Choroid plexus epithelial cell (primary cell): ENCODE measurements around the gene TXNRD2.
A peak's percentile ranks its signal among the peaks of the same experiment; 100 is the strongest.

ENCODE experiments used
- DNase-seq: peaks from one replicate; pipeline ENCODE4 v3.0.0-alpha.2; 2010; ENCODE audit warnings: low read depth
- H3K4me3 ChIP-seq: 2 replicates; pipeline ENCODE4 v1.5.1; 2011; ENCODE audit warnings: low read depth, mild to moderate bottlenecking, control low read depth, low read length, moderate library complexity
- CTCF ChIP-seq: conservative IDR thresholded peaks from 2 replicates; pipeline ENCODE4 v1.5.1; 2011; ENCODE audit warnings: low read depth, mild to moderate bottlenecking, control low read depth, inconsistent platforms, low read length, moderate library complexity

Gene TXNRD2

GRCh38 chr22:19978748-19979147 lies 37.1 kb upstream of the TXNRD2 start:
- H3K4me3 ChIP-seq, result no peak overlapping the region
- DNase-seq, result no peak
- no peak for TF ChIP-seq CTCF

- DNase-seq, result no peak
- TF ChIP-seq CTCF, result no peak
- H3K4me3 ChIP-seq, result no peak overlapping the region
These were observed 36.0 kb upstream of the TXNRD2 start for GRCh38 chr22:19977296-19978243.

GRCh38 chr22:19976671-19977070 lies 35.1 kb upstream of the TXNRD2 start:
- DNase-seq, result no peak
- no peak overlapping the region for H3K4me3 ChIP-seq
- TF ChIP-seq CTCF, result no peak

GRCh38 chr22:19975707-19976035 lies 34.1 kb upstream of the TXNRD2 start:
- TF ChIP-seq CTCF, result no peak
- H3K4me3 ChIP-seq, result no peak overlapping the region
- no peak for DNase-seq

- DNase-seq, result peak; percentile 24
- TF ChIP-seq CTCF, result no peak
- no peak overlapping the region for H3K4me3 ChIP-seq
These were observed 33.5 kb upstream of the TXNRD2 start for GRCh38 chr22:19974935-19975706.

- no peak overlapping the region for H3K4me3 ChIP-seq
- no peak for TF ChIP-seq CTCF
- DNase-seq, result peak; percentile 88
These were observed 32.7 kb upstream of the TXNRD2 start for GRCh38 chr22:19974268-19974861.
